GM12878 (cell line): ENCODE data around the gene PSORS1C1. TPM values are rescaled to one million over a fixed set of nuclear protein-coding genes. Genes with fewer than 3 reads are reported as not detected.

Experiments
- ATAC-seq: fragments of 200-7000 bp; cut with Tn5 transposase; 3 replicates; pipeline ENCODE4 v1.9.1; 2020; ENCODE audit warnings: mild to moderate bottlenecking, moderate library complexity
- BruUV-seq: library from RNA; stranded (reverse); fragments of 400-500 nt; replicated peaks from 2 replicates; lab custom pipeline; 2021; lab: Mats Ljungman, UMichigan
- CTCF ChIA-PET: fragments of 300-600 bp; sonication (Branson Sonifier 250); formaldehyde crosslinking; extraction: SDS; loops from one replicate; lab custom pipeline; 2021; ENCODE audit warnings: inconsistent platforms; lab: Yijun Ruan, JAX
- POLR2A ChIA-PET: fragments of 350-600 bp; formaldehyde crosslinking; extraction: SDS; loops from one replicate; lab custom pipeline; 2021; ENCODE audit warnings: inconsistent platforms; lab: Charles Lee
- RAD21 ChIA-PET: fragments of 300-600 bp; sonication (Branson Sonifier 250); formaldehyde crosslinking; loops from one replicate; lab custom pipeline; 2023; ENCODE audit warnings: antibody characterized with exemption; ENCODE audit not compliant: unreplicated experiment; lab: Charles Lee
- SMC1A ChIA-PET: fragments of 300-600 bp; sonication (Branson Sonifier 250); formaldehyde crosslinking; loops from one replicate; lab custom pipeline; 2023; ENCODE audit not compliant: unreplicated experiment, uncharacterized antibody; lab: Charles Lee
- DNase-seq: peaks from one replicate; pipeline ENCODE4 v3.0.0-alpha.2; 2011; ENCODE audit warnings: low read depth, low spot score
- FAIRE-seq: peaks from 3 replicates; lab custom pipeline; 2011; peaks lifted over from hg19 to GRCh38; lab: Jason Lieb, UNC
- H2AFZ ChIP-seq: 2 replicates; pipeline ENCODE4 v1.6.0; 2011; ENCODE audit warnings: low read depth, low read length, control low read depth; ENCODE audit not compliant: control insufficient read depth
- H3K27ac ChIP-seq: 2 replicates; pipeline ENCODE4 v1.5.1; 2011; ENCODE audit warnings: control low read depth; ENCODE audit not compliant: control insufficient read depth, insufficient read depth
- H3K27me3 ChIP-seq, 2 experiments: replicated peaks in 1 of 2; 2 replicates each; pipeline versions ENCODE4 v1.6.0 to v1.6.1; 2011; ENCODE audit warnings: low read length in 1 of 2; ENCODE audit not compliant: control insufficient read depth in 2 of 2, insufficient read depth in 2 of 2
- H3K36me3 ChIP-seq, 2 experiments: 2 replicates each; pipeline ENCODE4 v1.5.1; 2011; ENCODE audit warnings: low read length in 1 of 2; ENCODE audit not compliant: control insufficient read depth in 2 of 2, insufficient read depth in 2 of 2
- H3K4me1 ChIP-seq: 2 replicates; pipeline ENCODE4 v1.6.1; 2011; ENCODE audit warnings: mild to moderate bottlenecking, low read length, moderate library complexity, mixed read lengths; ENCODE audit not compliant: control insufficient read depth, insufficient read depth
- H3K4me2 ChIP-seq: 2 replicates; pipeline ENCODE4 v1.6.0; 2011; ENCODE audit warnings: control low read depth; ENCODE audit not compliant: control insufficient read depth, insufficient read depth
- H3K4me3 ChIP-seq: fragments of 200-600 bp; sonication (generic); 2 replicates; pipeline ENCODE4 v1.5.1; 2016
- H3K79me2 ChIP-seq: 2 replicates; pipeline ENCODE4 v1.6.0; 2011; ENCODE audit warnings: low read length; ENCODE audit not compliant: control insufficient read depth, insufficient read depth
- H3K9ac ChIP-seq: 2 replicates; pipeline ENCODE4 v1.8.0; 2011; ENCODE audit warnings: low read length, control low read depth, mixed read lengths; ENCODE audit not compliant: control insufficient read depth, insufficient read depth
- H3K9me3 ChIP-seq: replicated peaks from 3 replicates; pipeline ENCODE4 v1.5.1; 2011; ENCODE audit warnings: mild to moderate bottlenecking, low read length; ENCODE audit not compliant: control insufficient read depth, insufficient read depth
- H4K20me1 ChIP-seq: 2 replicates; pipeline ENCODE4 v1.6.0; 2011; ENCODE audit not compliant: control insufficient read depth, insufficient read depth
- BMI1 ChIP-seq: fragments of 450-650 bp; IDR thresholded peaks from 2 replicates; pipeline ENCODE4 v1.6.1; 2016; ENCODE audit warnings: mild to moderate bottlenecking, moderate library complexity, borderline replicate concordance
- E2F8 ChIP-seq: fragments of 450-650 bp; IDR thresholded peaks from 2 replicates; pipeline ENCODE4 v1.6.1; 2018; ENCODE audit warnings: mild to moderate bottlenecking, low read depth, moderate library complexity; ENCODE audit not compliant: partially characterized antibody
- EGR1 ChIP-seq, 2 experiments: IDR thresholded peaks; 1 replicate in 1 of 2; 2 replicates in 1 of 2; pipeline ENCODE4 v1.6.1; 2011 to 2012; ENCODE audit warnings: low read depth in 2 of 2, low read length in 2 of 2, borderline replicate concordance in 1 of 2, mild to moderate bottlenecking in 1 of 2, moderate library complexity in 1 of 2
- NFIC ChIP-seq: IDR thresholded peaks from 2 replicates; pipeline ENCODE4 v1.6.1; 2012; ENCODE audit warnings: low read depth, mild to moderate bottlenecking, inconsistent platforms, low read length, moderate library complexity
- POLR2A ChIP-seq: IDR thresholded peaks from 2 replicates; pipeline ENCODE4 v1.6.1; 2011; ENCODE audit warnings: low read depth, mild to moderate bottlenecking, low read length
- POU2F2 ChIP-seq: IDR thresholded peaks from 3 replicates; pipeline ENCODE4 v1.6.1; 2011; ENCODE audit warnings: low read depth, mild to moderate bottlenecking, low read length, borderline replicate concordance
- SP1 ChIP-seq: IDR thresholded peaks from one replicate; pipeline ENCODE4 v1.6.1; 2011; ENCODE audit warnings: low read depth, low read length
- SREBF1 ChIP-seq: IDR thresholded peaks from 2 replicates; pipeline ENCODE4 v1.6.1; 2012; ENCODE audit warnings: mild to moderate bottlenecking, low read length
- YBX1 ChIP-seq: fragments of 450-650 bp; IDR thresholded peaks from 2 replicates; pipeline ENCODE4 v1.6.1; 2016; ENCODE audit warnings: antibody characterized with exemption
- whole genome bisulfite sequencing: methylation state at CpG from one replicate; pipeline ENCODE4 v1.1.6; 2016; ENCODE audit warnings: low lambda C conversion rate; ENCODE audit not compliant: insufficient replicate concordance, insufficient coverage; ENCODE audit errors: missing lambda C conversion rate; 5-methylcytosine and 5-hydroxymethylcytosine counted together
- in situ Hi-C: fragments of 300-500 bp; cut with MboI; formaldehyde crosslinking; loops from 9 replicates; pipeline ENCODE4 v1.14.3; 2018; ENCODE audit warnings: mixed read lengths
- intact Hi-C: fragments of 100-400 bp; cut with micrococcal nuclease; formaldehyde crosslinking; loops from one replicate; pipeline ENCODE4 v1.14.2; 2022; ENCODE audit not compliant: unreplicated experiment
- polyA plus RNA-seq, 11 experiments: library from polyadenylated mRNA; depleted of rRNA in 4 of 11; unstranded in 6 of 11; stranded (reverse) in 5 of 11; fragments of >200 nt; fragmentation: Nextera tagmentation in 4 of 11; fragmentation: Illumina TruSeq in 1 of 11; extraction: Ambion mirVana in 4 of 11; extraction: Trizol in 1 of 11; gene quantifications; 1 replicate in 1 of 11; 2 replicates in 10 of 11; pipeline versions ENCODE4 v1.2.1 to v1.2.3, GENCODE V29; 2011 to 2016; ENCODE audit warnings: inconsistent platforms in 2 of 11, missing spikeins in 2 of 11, low read depth in 1 of 11
- total RNA-seq, 4 experiments: library from RNA; depleted of rRNA in 3 of 4; stranded (reverse); fragments of >200 nt in 3 of 4; fragmentation: Illumina TruSeq in 1 of 4; extraction: Trizol in 1 of 4; gene quantifications; 2 replicates each; pipeline versions ENCODE4 v1.2.1 to v1.2.3, GENCODE V29; 2013 to 2021

Gene PSORS1C1
- total and polyA plus RNA-seq, 10 of the 15 experiments (the other 5 are each of a cell fraction or from before 2014, with no cell fraction given), result 0.13 to 1.00 (median 0.20) TPM; not detected in 5

GRCh38 chr6:31174378-31174777 is 59.8 kb downstream of the PSORS1C1 start:
- SMC1A ChIA-PET, result interaction anchor here (0.6 kb wide), 1 partner anchor 9 kb away, joined by 3 read pairs; no protein-coding TSS in a partner anchor
- Histone ChIP-seq H3K27ac (no peak overlapping the region), H3K27me3 (no peaks in the 10 kb centered on the region), H3K9me3 (no peaks in the 10 kb centered on the region), H3K4me2 (no peak overlapping the region), H3K9ac (no peak overlapping the region), H3K4me1 (peaks cover 13% of the 10 kb centered on the region), H3K79me2 (no peaks in the 10 kb centered on the region; the same call in 1 of the 2 replicates), H3K36me3 (0 out of 4 replicates have a peak, but pooled peaks cover 0 to 2% of the 10 kb centered on the region in 2 experiments), H4K20me1 (no peaks in the 10 kb centered on the region), H3K4me3 (no peak overlapping the region), H2AFZ (no peak overlapping the region)
- POLR2A ChIA-PET, result interaction anchor here (1.0 kb wide), 1 partner anchor 12 kb away, joined by 3 read pairs; no protein-coding TSS in a partner anchor
- WGBS, result 80% methylated on average over 5 of the region's 5 CpGs
- DNase-seq (no peak), ATAC-seq (no peak), FAIRE-seq (no peak)
- intact Hi-C loops (no loop called here), in situ Hi-C loops (no loop called here)
- CTCF ChIA-PET, result interaction anchor here (1.0 kb wide), 1 partner anchor 10 kb away, joined by 3 read pairs; no protein-coding TSS in a partner anchor
- no TSS peak for BruUV-seq
- TF ChIP-seq POLR2A (no peak), POU2F2 (no peak), BMI1 (no peak), EGR1 (IDR thresholded peaks at IDR 0.05; ENCODE audit: borderline replicate concordance in 1 of 2, low read depth in 2 of 2, low read length in 2 of 2) (no peak), SREBF1 (no peak), SP1 (no peak), NFIC (no peak), E2F8 (no peak), YBX1 (no peak)
- RAD21 ChIA-PET, result no interaction called here
